Liver (tissue), 9 donors: ENCODE data around the gene UMODL1. TPM values are rescaled to one million over a fixed set of nuclear protein-coding genes. Genes with fewer than 3 reads are reported as not detected.

Experiments used
- DNase-seq: peaks from one replicate; pipeline ENCODE4 v3.0.0-alpha.2; 2017; ENCODE audit warnings: low spot score
- H3K27ac ChIP-seq, 2 donors: one replicate each; pipeline ENCODE4 v1.7.0; 2013; ENCODE audit warnings: inconsistent platforms in 2 of 2, low read length in 2 of 2, control low read depth in 1 of 2, low read depth in 1 of 2, mild to moderate bottlenecking in 1 of 2
- H3K27me3 ChIP-seq, 4 donors: one replicate each; pipeline versions ENCODE4 v1.6.1 to v1.7.0; 2013; ENCODE audit warnings: low read length in 3 of 4, inconsistent platforms in 1 of 4, mild to moderate bottlenecking in 1 of 4, moderate library complexity in 1 of 4; ENCODE audit not compliant: control insufficient read depth in 4 of 4, insufficient read depth in 4 of 4
- H3K36me3 ChIP-seq, 4 donors: one replicate each; pipeline versions ENCODE4 v1.6.1 to v1.7.0; 2013; ENCODE audit warnings: low read length in 3 of 4, mild to moderate bottlenecking in 3 of 4, low read depth in 1 of 4, moderate library complexity in 1 of 4; ENCODE audit not compliant: control insufficient read depth in 4 of 4, insufficient read depth in 3 of 4
- H3K4me1 ChIP-seq, 4 donors: one replicate each; pipeline versions ENCODE4 v1.6.1 to v1.7.0; 2013; ENCODE audit warnings: low read length in 3 of 4, mild to moderate bottlenecking in 3 of 4, moderate library complexity in 1 of 4; ENCODE audit not compliant: control insufficient read depth in 4 of 4, insufficient read depth in 4 of 4
- H3K4me3 ChIP-seq, 3 donors: one replicate each; pipeline versions ENCODE4 v1.6.1 to v1.7.0; 2013; ENCODE audit warnings: low read length in 3 of 3, control low read depth in 1 of 3, low read depth in 1 of 3, mild to moderate bottlenecking in 1 of 3
- H3K9ac ChIP-seq, 2 donors: one replicate each; pipeline ENCODE4 v1.7.0; 2013; ENCODE audit warnings: low read length in 2 of 2, mild to moderate bottlenecking in 2 of 2, moderate library complexity in 2 of 2, control low read depth in 1 of 2, low read depth in 1 of 2
- H3K9me3 ChIP-seq, 4 donors: one replicate each; pipeline versions ENCODE4 v1.6.1 to v1.7.0; 2013; ENCODE audit warnings: low read length in 3 of 4; ENCODE audit not compliant: control insufficient read depth in 4 of 4
- ATF3 ChIP-seq: IDR thresholded peaks from 2 replicates; pipeline ENCODE4 v1.6.1; 2016; ENCODE audit warnings: antibody characterized with exemption
- CTCF ChIP-seq: fragments of 150-350 bp; IDR thresholded peaks from 2 replicates; pipeline ENCODE4 v1.5.1; 2017; ENCODE audit warnings: improper control_type of control experiment, low read depth, low read length; ENCODE audit not compliant: missing input control
- EGR1 ChIP-seq, 2 donors: IDR thresholded peaks; 2 replicates each; pipeline ENCODE4 v1.6.1; 2016 to 2018; ENCODE audit warnings: antibody characterized with exemption in 2 of 2, low read depth in 2 of 2
- FOXA1 ChIP-seq: IDR thresholded peaks from 2 replicates; pipeline ENCODE4 v1.6.1; 2016; ENCODE audit warnings: antibody characterized with exemption
- FOXA2 ChIP-seq: IDR thresholded peaks from 2 replicates; pipeline ENCODE4 v1.6.1; 2016; ENCODE audit warnings: antibody characterized with exemption
- GABPA ChIP-seq, 2 donors: IDR thresholded peaks in 1 of 2; conservative IDR thresholded peaks in 1 of 2; 2 replicates each; pipeline ENCODE4 v1.6.1; 2016; ENCODE audit warnings: antibody characterized with exemption in 2 of 2, mild to moderate bottlenecking in 1 of 2, moderate library complexity in 1 of 2
- HNF4A ChIP-seq, 2 donors: conservative IDR thresholded peaks; 2 replicates each; pipeline ENCODE4 v1.6.1; 2016; ENCODE audit warnings: antibody characterized with exemption in 2 of 2, mild to moderate bottlenecking in 2 of 2
- HNF4G ChIP-seq: IDR thresholded peaks from 2 replicates; pipeline ENCODE4 v1.6.1; 2016; ENCODE audit warnings: antibody characterized with exemption
- JUND ChIP-seq, 2 donors: IDR thresholded peaks; 2 replicates each; pipeline ENCODE4 v1.6.1; 2016; ENCODE audit warnings: antibody characterized with exemption in 2 of 2
- NR2F2 ChIP-seq: IDR thresholded peaks from 2 replicates; pipeline ENCODE4 v1.6.1; 2016; ENCODE audit warnings: antibody characterized with exemption
- RAD21 ChIP-seq, 2 donors: IDR thresholded peaks; 2 replicates each; pipeline ENCODE4 v1.6.1; 2016; ENCODE audit warnings: antibody characterized with exemption in 2 of 2, mild to moderate bottlenecking in 2 of 2
- RXRA ChIP-seq, 2 donors: IDR thresholded peaks; 2 replicates each; pipeline ENCODE4 v1.6.1; 2017 to 2018; ENCODE audit warnings: antibody characterized with exemption in 2 of 2, mild to moderate bottlenecking in 1 of 2
- SP1 ChIP-seq: IDR thresholded peaks from 2 replicates; pipeline ENCODE4 v1.6.1; 2018; ENCODE audit warnings: antibody characterized with exemption, mild to moderate bottlenecking
- TAF1 ChIP-seq: conservative IDR thresholded peaks from 2 replicates; pipeline ENCODE4 v1.6.1; 2016; ENCODE audit warnings: antibody characterized with exemption, mild to moderate bottlenecking
- YY1 ChIP-seq: IDR thresholded peaks from 2 replicates; pipeline ENCODE4 v1.6.1; 2016; ENCODE audit warnings: antibody characterized with exemption, mild to moderate bottlenecking
- ZBTB33 ChIP-seq: IDR thresholded peaks from 2 replicates; pipeline ENCODE4 v1.6.1; 2016; ENCODE audit warnings: antibody characterized with exemption
- WGBS: extraction: QIAGEN DNeasy Blood & Tissue Kit; methylation state at CpG from one replicate; pipeline ENCODE4 v1.1.7; 2013; 5-methylcytosine and 5-hydroxymethylcytosine counted together
- polyA plus RNA-seq, 2 donors: library from polyadenylated mRNA; stranded (reverse) in 1 of 2; unstranded in 1 of 2; fragments of 200-250 nt in 1 of 2; fragments of >200 nt in 1 of 2; fragmentation: Nextera tagmentation in 1 of 2; extraction: Ambion mirVana in 1 of 2; gene quantifications; one replicate each; pipeline versions ENCODE4 v1.2.1 to v1.2.3, GENCODE V29; 2013 to 2015
- total RNA-seq, 2 donors: library from RNA; depleted of rRNA; stranded (reverse); fragments of >200 nt; gene quantifications; one replicate each; pipeline ENCODE4 v1.2.3, GENCODE V29; 2014
- TF ChIP-seq, protein P1 (sequence below): IDR thresholded peaks from 2 replicates; pipeline ENCODE4 v1.6.1; 2016; ENCODE audit warnings: antibody characterized with exemption
- TF ChIP-seq, protein P2 (sequence below): IDR thresholded peaks from 2 replicates; pipeline ENCODE4 v1.6.1; 2016; ENCODE audit warnings: antibody characterized with exemption, mild to moderate bottlenecking
- donor health status: healthy.
- donor health status: healthy.
- donor health status: healthy.
- donor health status: healthy.
- donor health status: healthy.

The UMODL1 gene
- total and polyA plus RNA-seq, 4 donors, result 0.08 to 0.14 (median 0.08) TPM; not detected in 1

DNA sequence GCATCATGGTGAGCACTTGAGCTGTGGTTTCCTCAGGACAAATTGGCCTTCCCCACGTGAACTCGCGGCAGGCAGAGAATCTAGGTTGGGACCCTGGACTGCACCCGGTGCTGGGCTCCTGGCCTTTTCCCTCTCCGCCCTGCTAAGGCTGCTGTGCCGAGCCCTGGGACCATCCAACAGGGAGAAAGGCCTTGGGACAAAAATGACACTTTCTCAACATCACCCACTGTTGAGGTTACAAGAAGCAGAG lies 9.2 kb upstream of the UMODL1 start:
- WGBS, result 80% methylated on average over 6 of the region's 6 CpGs
- DNase-seq, result no peak

More for the DNA sequence above, 9.2 kb upstream of the UMODL1 start:
- Histone ChIP-seq H3K9ac (no peak overlapping the region), H3K27me3 (peaks cover 0 to 8% (median 0%) of the 10 kb centered on the region in 4 donors), H3K36me3 (no peaks in the 10 kb centered on the region), H3K9me3 (no peaks in the 10 kb centered on the region), H3K4me3 (no peak overlapping the region), H3K27ac (no peak overlapping the region), H3K4me1 (peaks cover 10 to 37% (median 29%) of the 10 kb centered on the region in 4 donors)
- TF ChIP-seq, protein P1, sequence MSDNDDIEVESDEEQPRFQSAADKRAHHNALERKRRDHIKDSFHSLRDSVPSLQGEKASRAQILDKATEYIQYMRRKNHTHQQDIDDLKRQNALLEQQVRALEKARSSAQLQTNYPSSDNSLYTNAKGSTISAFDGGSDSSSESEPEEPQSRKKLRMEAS, result no peak
- TF ChIP-seq FOXA2 (no peak), RAD21 (IDR thresholded peaks at IDR 0.05) (no peak), EGR1 (IDR thresholded peaks at IDR 0.05; ENCODE audit: low read depth in 2 of 2) (no peak), FOXA1 (no peak), GABPA (IDR thresholded peaks at IDR 0.05 in 1 of 2, conservative IDR thresholded peaks at IDR 0.05 in 1 of 2) (no peak), HNF4A (conservative IDR thresholded peaks at IDR 0.05) (no peak), ZBTB33 (no peak), YY1 (no peak), NR2F2 (no peak), TAF1 (no peak), ATF3 (no peak), HNF4G (no peak), SP1 (no peak), CTCF (no peak), JUND (IDR thresholded peaks at IDR 0.05) (no peak), RXRA (IDR thresholded peaks at IDR 0.05) (no peak)
- TF ChIP-seq, protein P2, sequence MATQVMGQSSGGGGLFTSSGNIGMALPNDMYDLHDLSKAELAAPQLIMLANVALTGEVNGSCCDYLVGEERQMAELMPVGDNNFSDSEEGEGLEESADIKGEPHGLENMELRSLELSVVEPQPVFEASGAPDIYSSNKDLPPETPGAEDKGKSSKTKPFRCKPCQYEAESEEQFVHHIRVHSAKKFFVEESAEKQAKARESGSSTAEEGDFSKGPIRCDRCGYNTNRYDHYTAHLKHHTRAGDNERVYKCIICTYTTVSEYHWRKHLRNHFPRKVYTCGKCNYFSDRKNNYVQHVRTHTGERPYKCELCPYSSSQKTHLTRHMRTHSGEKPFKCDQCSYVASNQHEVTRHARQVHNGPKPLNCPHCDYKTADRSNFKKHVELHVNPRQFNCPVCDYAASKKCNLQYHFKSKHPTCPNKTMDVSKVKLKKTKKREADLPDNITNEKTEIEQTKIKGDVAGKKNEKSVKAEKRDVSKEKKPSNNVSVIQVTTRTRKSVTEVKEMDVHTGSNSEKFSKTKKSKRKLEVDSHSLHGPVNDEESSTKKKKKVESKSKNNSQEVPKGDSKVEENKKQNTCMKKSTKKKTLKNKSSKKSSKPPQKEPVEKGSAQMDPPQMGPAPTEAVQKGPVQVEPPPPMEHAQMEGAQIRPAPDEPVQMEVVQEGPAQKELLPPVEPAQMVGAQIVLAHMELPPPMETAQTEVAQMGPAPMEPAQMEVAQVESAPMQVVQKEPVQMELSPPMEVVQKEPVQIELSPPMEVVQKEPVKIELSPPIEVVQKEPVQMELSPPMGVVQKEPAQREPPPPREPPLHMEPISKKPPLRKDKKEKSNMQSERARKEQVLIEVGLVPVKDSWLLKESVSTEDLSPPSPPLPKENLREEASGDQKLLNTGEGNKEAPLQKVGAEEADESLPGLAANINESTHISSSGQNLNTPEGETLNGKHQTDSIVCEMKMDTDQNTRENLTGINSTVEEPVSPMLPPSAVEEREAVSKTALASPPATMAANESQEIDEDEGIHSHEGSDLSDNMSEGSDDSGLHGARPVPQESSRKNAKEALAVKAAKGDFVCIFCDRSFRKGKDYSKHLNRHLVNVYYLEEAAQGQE, result no peak
